ENCODE results near the gene NT5DC4. TPM values are rescaled to one million over a fixed set of nuclear protein-coding genes. Genes with fewer than 3 reads are reported as not detected.
A peak's percentile ranks its signal among the peaks of the same experiment; 100 is the strongest.

NT5DC4 gene
- total and polyA plus RNA-seq, 2 of the 8 experiments (the other 6 are each of a cell fraction or from before 2014, with no cell fraction given) = not detected

DNA sequence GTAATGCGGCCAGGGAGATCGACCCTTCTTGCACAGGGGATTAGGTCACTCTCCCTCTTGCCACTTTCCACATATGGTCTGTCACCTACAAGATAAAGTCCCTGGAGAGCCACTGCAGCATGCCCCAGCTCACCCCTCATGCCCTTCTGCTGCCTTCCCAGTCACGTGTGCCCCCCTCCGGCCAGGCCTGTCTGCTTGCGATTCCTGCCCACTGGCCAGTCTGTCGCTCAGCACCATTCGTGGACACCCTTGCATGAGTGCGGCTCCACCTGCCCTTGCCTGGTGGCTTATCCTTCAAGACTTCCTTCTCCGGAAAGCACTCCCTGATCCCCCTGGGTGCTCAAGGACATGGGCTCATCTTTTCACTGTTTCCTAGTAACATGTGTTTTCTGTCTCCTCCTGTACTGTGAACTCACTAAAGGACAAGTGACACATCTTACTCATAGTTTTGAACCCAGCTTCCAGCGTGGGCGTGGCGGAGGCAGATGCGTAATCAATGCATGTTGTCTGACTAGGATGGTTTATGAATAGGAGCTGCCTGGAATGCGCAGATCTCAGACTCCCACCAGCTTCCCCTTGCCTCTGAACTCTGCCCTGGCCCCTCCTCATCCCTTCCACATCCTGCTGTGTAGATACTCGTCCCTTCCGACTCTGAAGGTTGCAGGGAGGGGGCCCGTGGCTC lies 7.8 kb upstream of the NT5DC4 start:
- Histone ChIP-seq H3K23me2 (ENCODE audit: low read depth, low read length) (no peaks in the 10 kb centered on the region), H3K9me3 (ENCODE audit: insufficient read depth in 2 of 2, low read depth in 1 of 2, low read length in 1 of 2) (no peaks in the 10 kb centered on the region), H3K14ac (ENCODE audit: insufficient read length) (no peak overlapping the region), H3K23ac (ENCODE audit: insufficient read length) (no peak overlapping the region), H3K18ac (ENCODE audit: extremely low read depth, low read length) (no peak overlapping the region), H3K4me1 (replicated peaks in 1 of 4; ENCODE audit: control insufficient read depth in 3 of 4, insufficient read depth in 4 of 4, low read length in 3 of 4) (no peaks in the 10 kb centered on the region; a peak in 1 of 7 replicates), H2BK12ac (ENCODE audit: low read depth, low read length) (no peak overlapping the region), H3K4me2 (ENCODE audit: insufficient read depth in 1 of 2, low read depth in 2 of 2, low read length in 2 of 2) (no peak overlapping the region), H3K4me3 (ENCODE audit: extremely low read depth in 1 of 4, insufficient read depth in 2 of 4, low read depth in 3 of 4, low read length in 4 of 4) (no peak overlapping the region), H2AK5ac (ENCODE audit: low read depth, low read length) (no peak overlapping the region), H3K79me2 (ENCODE audit: control insufficient read depth in 1 of 2, insufficient read depth in 2 of 2, low read length in 2 of 2) (no peaks in the 10 kb centered on the region), H2AFZ (ENCODE audit: low read length) (no peak overlapping the region), H3K79me1 (ENCODE audit: low read depth, low read length) (no peaks in the 10 kb centered on the region), H4K91ac (replicated peaks; ENCODE audit: insufficient read length, low read length) (no peak overlapping the region), H4K20me1 (replicated peaks in 1 of 2; ENCODE audit: control insufficient read depth in 1 of 2, insufficient read depth in 2 of 2, low read length in 2 of 2) (no peaks in the 10 kb centered on the region), H2BK120ac (replicated peaks; ENCODE audit: low read depth, low read length) (no peak overlapping the region), H3K36me3 (ENCODE audit: control insufficient read depth in 2 of 4, insufficient read depth in 4 of 4, low read length in 3 of 4) (no peaks in the 10 kb centered on the region), H2BK20ac (ENCODE audit: low read length) (no peak overlapping the region), H2BK5ac (ENCODE audit: low read depth, low read length) (no peak overlapping the region), H4K8ac (ENCODE audit: extremely low read depth, insufficient read depth, low read length) (no peak overlapping the region), H3K27ac (ENCODE audit: low read depth, low read length) (no peak overlapping the region), H2BK15ac (ENCODE audit: low read length) (no peak overlapping the region), H4K5ac (ENCODE audit: insufficient read length, low read depth, low read length) (no peak overlapping the region), H3K9ac (replicated peaks in 1 of 4; ENCODE audit: extremely low read depth in 1 of 4, low read depth in 3 of 4, low read length in 3 of 4) (no peak overlapping the region), H3K56ac (replicated peaks; ENCODE audit: insufficient read length, low read depth, low read length) (no peak overlapping the region), H3K4ac (replicated peaks; ENCODE audit: insufficient read length, low read depth, low read length) (no peak overlapping the region), H3K27me3 (replicated peaks in 1 of 4; ENCODE audit: control insufficient read depth in 3 of 4, extremely low read depth in 1 of 4, insufficient read depth in 3 of 4, low read length in 3 of 4) (no peaks in the 10 kb centered on the region)
- DNase-seq (ENCODE audit: low read depth in 1 of 2, low spot score in 2 of 2) (peak in 1 of 2 experiments; percentile 42), FAIRE-seq (no peak)
- 85% methylated on average over 17 of the region's 17 CpGs; no CpG with 5 or more reads in 1 of the 2 experiments for whole genome bisulfite sequencing, 2 experiments (ENCODE audit: extremely low coverage in 1 of 2, insufficient coverage in 1 of 2, insufficient read length in 1 of 2, insufficient replicate concordance in 2 of 2, low coverage in 1 of 2, low lambda C conversion rate in 2 of 2, missing lambda C conversion rate in 1 of 2)
- CTCF ChIA-PET (ENCODE audit: partially characterized antibody) = interaction anchor here (0.8 to 4.8 kb wide), 5 partner anchors 14 to 229 kb away, joined by 3 to 29 read pairs (median 4); no protein-coding TSS in a partner anchor
- POLR2A ChIA-PET (ENCODE audit: partially characterized antibody) = interaction anchor here (1.1 kb wide), 1 partner anchor 54 kb away, joined by 3 read pairs; no protein-coding TSS in a partner anchor
- TF ChIP-seq JUND (IDR thresholded peaks at IDR 0.05; ENCODE audit: low read length) (no peak), HDAC2 (IDR thresholded peaks at IDR 0.05; ENCODE audit: borderline replicate concordance in 1 of 2, low read depth in 2 of 2, low read length in 2 of 2) (no peak), ASH2L (IDR thresholded peaks at IDR 0.05; ENCODE audit: low read length) (no peak), RXRA (IDR thresholded peaks at IDR 0.05; ENCODE audit: insufficient read depth, low read depth, low read length) (no peak), CEBPB (IDR thresholded peaks at IDR 0.05; ENCODE audit: low read depth, low read length) (no peak)

All from H1 (cell line).